ENCODE measurements around the gene TUBE1.

TUBE1 gene

DNA sequence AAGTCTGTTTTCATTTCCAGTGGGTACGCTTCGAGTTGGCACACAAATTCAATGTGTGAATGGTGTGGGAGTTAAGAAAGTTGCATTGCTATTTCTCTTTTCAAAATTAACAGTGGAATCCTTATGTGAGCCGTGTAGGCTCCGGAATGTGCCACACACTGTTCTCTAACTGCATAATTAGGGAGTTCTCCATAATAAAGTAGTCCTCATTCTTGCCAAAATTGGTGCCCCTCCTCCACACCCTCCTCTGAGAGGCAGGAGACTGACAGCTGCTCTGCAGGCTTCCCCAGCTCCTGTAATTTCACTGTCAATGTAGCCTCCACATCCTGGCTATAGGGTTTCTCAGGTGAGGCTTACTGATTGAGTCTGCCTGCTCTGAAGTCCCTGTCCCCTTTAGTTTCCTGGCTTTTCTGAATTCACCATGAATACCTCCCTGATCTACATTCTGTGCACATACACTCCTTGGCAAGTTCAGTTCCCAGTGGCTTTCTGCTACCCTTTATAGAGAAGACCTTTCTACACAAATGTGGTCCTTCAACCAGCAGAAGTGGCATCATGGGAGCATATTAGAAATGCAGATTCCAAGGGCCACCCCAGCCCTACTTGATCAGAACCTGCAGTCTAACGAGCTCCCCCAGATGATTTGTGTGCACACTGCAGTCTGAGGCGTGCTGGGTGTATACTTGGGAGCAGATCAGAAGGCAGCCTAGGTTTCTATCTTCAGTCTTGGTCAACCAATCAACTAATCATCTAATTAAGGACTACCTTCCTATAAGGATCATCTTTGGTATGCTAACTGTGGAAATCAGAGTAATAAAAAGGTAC is 53.3 kb downstream of the TUBE1 start:
- no peak for DNase-seq

DNA sequence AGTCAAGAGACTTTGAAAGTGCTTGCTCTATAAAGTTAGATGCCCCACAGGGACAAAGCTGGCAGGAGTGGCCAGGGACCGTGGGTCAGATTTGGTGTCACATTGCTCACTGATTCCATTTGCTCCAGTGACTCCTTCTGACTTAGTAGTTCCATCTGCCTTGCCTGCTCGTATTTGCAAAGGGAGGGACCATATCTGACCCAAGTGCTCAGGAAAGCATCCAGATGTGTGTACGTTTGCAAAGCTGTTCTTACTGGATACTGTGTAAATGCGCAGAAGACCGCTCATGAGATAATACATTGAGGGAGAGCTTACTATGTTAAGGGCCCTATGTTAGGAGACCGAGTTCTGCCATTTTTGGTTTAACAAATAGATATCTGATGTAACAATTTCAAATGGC is 54.6 kb downstream of the TUBE1 start:
- DNase-seq: no peak

DNA sequence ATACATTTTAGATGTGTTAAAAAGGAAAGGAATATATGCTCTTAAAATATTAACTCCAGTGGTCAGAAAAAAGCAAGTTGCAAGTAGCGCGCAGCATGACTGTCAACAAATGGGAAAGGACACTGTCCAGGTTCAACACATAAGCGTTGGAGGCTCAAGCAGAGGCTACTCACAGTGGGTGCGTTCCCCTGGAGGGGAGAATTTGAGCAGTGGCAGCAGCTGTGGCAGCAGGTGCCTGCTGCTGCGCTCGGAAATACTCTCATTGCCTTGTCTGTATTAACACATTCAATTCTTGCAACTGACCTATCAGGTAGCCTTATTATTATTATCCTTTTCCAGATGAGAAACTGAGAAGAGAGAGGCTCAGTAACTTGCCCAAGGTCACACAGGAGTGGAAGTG is 55.3 kb downstream of the TUBE1 start:
- DNase-seq: no peak

DNA sequence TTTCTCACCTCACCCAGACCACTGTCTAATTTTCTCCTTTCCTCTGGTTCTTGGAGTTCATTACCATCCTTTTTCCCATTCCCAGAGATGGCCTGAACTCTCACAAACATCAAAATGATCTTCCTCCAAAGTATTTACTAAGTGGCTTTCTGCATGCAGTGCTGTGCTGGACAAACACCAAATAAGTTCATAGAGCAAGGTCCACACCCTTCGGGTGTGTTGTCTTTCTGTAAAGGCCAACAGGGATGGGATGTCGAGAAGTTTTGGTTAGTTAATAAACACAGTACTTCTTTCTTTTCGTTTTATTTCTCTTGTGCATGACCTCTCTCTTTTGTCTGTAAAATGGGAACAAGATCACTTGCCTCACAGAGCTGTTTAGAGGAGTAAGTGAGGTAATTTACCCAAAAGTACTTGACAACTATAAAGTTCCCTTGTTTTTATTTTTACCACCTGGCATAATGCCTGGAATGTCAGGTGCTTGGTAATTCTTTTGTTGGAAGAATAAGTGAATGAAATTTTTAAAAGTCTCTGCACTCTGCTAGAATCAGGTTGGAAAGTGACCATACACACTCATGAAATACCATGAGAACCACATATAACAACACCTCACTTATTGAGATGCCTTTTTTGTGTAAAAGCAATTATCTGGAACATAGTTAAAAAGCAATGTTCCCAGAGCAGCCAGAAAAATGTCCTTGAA is 56.2 kb downstream of the TUBE1 start:
- DNase-seq: no peak

GRCh38 chr6:112030206-112030960 is 56.9 kb downstream of the TUBE1 start:
- no peak for DNase-seq

GRCh38 chr6:112029045-112029822 is 58.0 kb downstream of the TUBE1 start:
- DNase-seq: peak; percentile 21

- DNase-seq: no peak
Observed at GRCh38 chr6:112027942-112028674, 59.2 kb downstream of the TUBE1 start.

GRCh38 chr6:112026933-112027332 is 60.3 kb downstream of the TUBE1 start:
- no peak for DNase-seq

DNA sequence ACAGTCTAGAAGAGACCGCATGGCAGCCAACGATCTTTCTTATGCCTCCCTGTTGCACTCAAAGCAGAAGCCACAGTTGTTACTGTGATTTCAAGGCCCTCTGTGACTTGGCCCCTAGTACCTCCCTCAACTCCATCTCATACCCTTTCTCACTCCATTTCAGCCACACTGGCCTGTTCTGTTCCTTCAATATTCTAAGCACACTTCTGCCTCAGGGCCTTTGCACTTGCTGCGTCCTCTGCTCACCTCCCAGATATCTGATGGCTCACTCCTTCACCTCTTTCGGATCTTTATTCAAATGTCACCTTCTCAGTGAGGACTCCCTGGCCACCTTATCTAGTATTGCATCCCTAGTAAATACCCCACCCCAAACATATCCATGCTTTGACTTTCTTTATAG is 62.8 kb downstream of the TUBE1 start:
- no peak for DNase-seq

DNA sequence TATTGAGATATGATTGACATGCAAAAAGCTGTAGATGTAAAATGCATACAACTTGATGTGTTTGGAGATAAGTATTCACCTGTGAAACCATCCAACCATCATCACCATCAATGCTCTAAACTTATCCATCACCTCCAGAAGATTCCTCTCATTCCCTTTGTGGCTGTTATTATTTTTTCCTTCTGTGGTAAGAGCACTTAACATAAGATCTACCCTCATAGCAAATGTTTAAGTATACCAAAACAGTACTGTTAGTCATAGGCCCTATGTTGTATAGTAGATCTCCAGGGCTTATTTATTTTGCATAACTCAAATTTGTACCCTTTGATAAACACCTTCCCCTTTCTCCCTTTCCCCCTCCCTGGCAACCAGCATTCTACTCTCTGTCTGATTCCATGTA is 64.5 kb downstream of the TUBE1 start:
- DNase-seq: no peak

DNA sequence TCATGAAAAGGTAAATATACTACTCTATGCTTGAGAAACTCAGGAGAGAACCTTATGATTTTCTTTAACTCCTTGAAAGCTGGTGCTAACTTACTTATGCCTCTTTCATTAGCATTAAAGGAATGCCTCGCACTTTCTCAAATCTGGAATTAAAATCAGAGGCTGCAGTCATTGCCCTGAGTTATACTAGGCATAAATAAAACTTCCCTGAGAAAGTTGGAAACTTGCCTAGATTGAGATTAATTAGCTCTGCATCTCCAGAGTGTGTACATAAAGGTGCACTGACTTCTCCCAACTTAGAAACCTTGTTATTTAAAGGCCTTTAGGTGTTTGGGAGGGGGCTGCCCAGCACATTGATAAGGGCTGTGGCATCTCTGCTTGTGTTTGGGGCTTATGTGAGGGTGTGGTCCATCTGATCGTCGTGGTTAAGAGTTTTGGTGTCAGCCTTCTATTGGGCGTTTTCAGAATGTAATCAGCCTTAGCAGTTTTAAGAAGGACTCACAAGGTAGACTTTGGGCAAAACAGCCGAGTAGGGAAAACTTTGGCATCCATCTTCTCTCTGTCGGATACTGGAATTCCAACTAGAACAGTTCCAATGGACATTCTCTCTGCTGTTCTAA is 65.5 kb downstream of the TUBE1 start:
- no peak for DNase-seq

Data from amniotic stem cell (primary cell).